Measurements from ENCODE around the gene IMPDH2. TPM values are rescaled to one million over a fixed set of nuclear protein-coding genes. Genes with fewer than 3 reads are reported as not detected.

IMPDH2 gene
- total and polyA plus RNA-seq, 2 of the 8 experiments (the other 6 are each of a cell fraction or from before 2014, with no cell fraction given): 374 to 409 TPM

DNA sequence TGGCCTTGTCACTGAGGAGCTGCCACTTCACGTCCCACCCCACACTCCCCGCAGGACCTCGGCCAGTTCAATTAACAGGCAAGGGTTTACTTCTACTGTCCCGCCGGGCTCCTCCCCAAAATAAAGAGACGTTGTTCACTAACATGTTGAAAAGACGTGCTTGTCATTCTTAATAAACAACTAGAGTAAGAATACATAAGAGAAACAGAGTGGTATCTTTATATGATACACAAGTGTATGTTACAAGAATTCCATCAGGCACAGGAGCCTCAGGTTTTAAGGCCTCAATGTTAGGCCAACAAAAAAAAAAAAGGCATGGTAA, 326 bp upstream of the IMPDH2 start (continued):
- TF ChIP-seq RBBP5 (IDR thresholded peaks at IDR 0.05; ENCODE audit: borderline replicate concordance, low read depth, low read length): no peak
- no peak for TF ChIP-seq EP300 (IDR thresholded peaks at IDR 0.05; ENCODE audit: borderline replicate concordance in 1 of 2, low read depth in 2 of 2, low read length in 2 of 2)
- no peak for TF ChIP-seq EGR1 (IDR thresholded peaks at IDR 0.05; ENCODE audit: borderline replicate concordance, low read depth, low read length)
- no peak for TF ChIP-seq YY1 (IDR thresholded peaks at IDR 0.05; ENCODE audit: low read depth, low read length)
- no peak for TF ChIP-seq HDAC6 (IDR thresholded peaks at IDR 0.05; ENCODE audit: low read depth, low read length)
- no peak for TF ChIP-seq KDM5A (IDR thresholded peaks at IDR 0.05; ENCODE audit: low read length)

Data from H1 (cell line).